ENCODE data around the gene DTNA. TPM values are rescaled to one million over a fixed set of nuclear protein-coding genes. Genes with fewer than 3 reads are reported as not detected.

DTNA gene
- total RNA-seq, 1 experiment from 2014 or later = 9.6 TPM

DNA sequence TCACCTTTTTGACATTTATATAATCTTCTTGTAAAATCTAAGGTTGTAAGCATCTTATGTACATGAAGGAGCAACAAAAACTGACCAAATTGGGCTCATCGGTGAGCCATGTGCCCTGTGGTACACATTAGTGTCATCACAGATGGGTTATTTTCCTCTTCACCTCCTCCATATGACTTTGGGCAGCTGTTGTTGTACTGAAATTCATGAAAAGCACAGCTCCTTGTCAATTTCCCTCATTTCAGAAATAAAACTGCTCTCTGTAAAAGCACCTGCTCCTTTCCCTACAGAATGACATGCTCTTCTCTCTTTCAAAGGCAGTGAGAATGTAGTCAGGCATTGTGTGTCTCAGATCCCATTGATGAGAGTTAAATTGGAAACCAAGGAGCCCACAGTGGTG lies 42.0 kb downstream of the DTNA start:
- no TSS peak for BruUV-seq (replicated peaks)
- no peak overlapping the region for H2AFZ ChIP-seq (ENCODE audit: low read depth, low read length, poor library complexity, severe bottlenecking)
- TF ChIP-seq YY1 (IDR thresholded peaks at IDR 0.05; ENCODE audit: extremely low read depth, insufficient replicate concordance, low read depth, low read length) (no peak), ZNF274 (IDR thresholded peaks at IDR 0.05; ENCODE audit: low read depth, low read length) (no peak), JUND (IDR thresholded peaks at IDR 0.05) (no peak), TCF7L2 (IDR thresholded peaks at IDR 0.05; ENCODE audit: borderline replicate concordance, extremely low read depth, insufficient read depth, insufficient read length) (no peak), RAD21 (IDR thresholded peaks at IDR 0.05; ENCODE audit: low read depth) (no peak), POLR2A (IDR thresholded peaks at IDR 0.05; ENCODE audit: borderline replicate concordance, extremely low read depth, insufficient read depth, insufficient read length) (no peak), CTCF (IDR thresholded peaks at IDR 0.05 in 2 of 3, conservative IDR thresholded peaks at IDR 0.05 in 1 of 3; ENCODE audit: borderline replicate concordance in 1 of 3, insufficient read depth in 1 of 3, low read depth in 2 of 3, low read length in 2 of 3) (no peak), POLR2AphosphoS5 (IDR thresholded peaks at IDR 0.05; ENCODE audit: low read depth, low read length) (no peak), SIN3A (IDR thresholded peaks at IDR 0.05; ENCODE audit: low read depth) (no peak), ATF3 (IDR thresholded peaks at IDR 0.05) (no peak), CBX3 (IDR thresholded peaks at IDR 0.05; ENCODE audit: low read depth) (no peak), FOSL1 (IDR thresholded peaks at IDR 0.05; ENCODE audit: low read depth) (no peak), EGR1 (IDR thresholded peaks at IDR 0.05; ENCODE audit: low read depth) (no peak), ZFX (IDR thresholded peaks at IDR 0.05) (no peak), CEBPB (IDR thresholded peaks at IDR 0.05; ENCODE audit: low read depth) (no peak), ZBTB33 (IDR thresholded peaks at IDR 0.05; ENCODE audit: extremely low read depth, insufficient replicate concordance, low read length) (no peak), ELF1 (IDR thresholded peaks at IDR 0.05; ENCODE audit: borderline replicate concordance, low read depth) (no peak)
- TF ChIP-seq, protein P1, sequence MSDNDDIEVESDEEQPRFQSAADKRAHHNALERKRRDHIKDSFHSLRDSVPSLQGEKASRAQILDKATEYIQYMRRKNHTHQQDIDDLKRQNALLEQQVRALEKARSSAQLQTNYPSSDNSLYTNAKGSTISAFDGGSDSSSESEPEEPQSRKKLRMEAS (IDR thresholded peaks at IDR 0.05) = no peak
- no peaks in the 10 kb centered on the region for H3K9me3 ChIP-seq (ENCODE audit: control insufficient read depth in 1 of 2, insufficient read depth in 1 of 2, low read depth in 1 of 2, low read length in 2 of 2)
- H3K9me2 ChIP-seq (ENCODE audit: insufficient read depth) = no peaks in the 10 kb centered on the region
- no peak for ATAC-seq
- H3K4me2 ChIP-seq (ENCODE audit: low read length) = no peak overlapping the region
- no peaks in the 10 kb centered on the region for H3K79me2 ChIP-seq (ENCODE audit: insufficient read depth, low read length)
- H3K27ac ChIP-seq (ENCODE audit: low read depth, low read length) = no peak overlapping the region
- no peaks in the 10 kb centered on the region for H3K4me1 ChIP-seq (ENCODE audit: control insufficient read depth in 1 of 2, insufficient read depth in 2 of 2, low read length in 2 of 2)
- H4K20me1 ChIP-seq (ENCODE audit: insufficient read depth) = no peaks in the 10 kb centered on the region
- ChIA-PET POLR2A (no interaction called here), CTCF (no interaction called here), RAD21 (ENCODE audit: low non-redundant PET in 1 of 2, low total read pairs in 2 of 2, uncharacterized antibody in 2 of 2, unreplicated experiment in 2 of 2) (no interaction called here)
- H3K27me3 ChIP-seq (ENCODE audit: insufficient read depth, low read length) = no peaks in the 10 kb centered on the region
- no peaks in the 10 kb centered on the region for H3K36me3 ChIP-seq (ENCODE audit: control insufficient read depth in 1 of 2, insufficient read depth in 2 of 2, low read length in 2 of 2)
- DNase-seq (ENCODE audit: low read depth, low spot score) = no peak
- no peak overlapping the region for H3K9ac ChIP-seq (ENCODE audit: low read length)
- intact Hi-C loops (cut with micrococcal nuclease) = no loop called here
- no peak overlapping the region for H3K4me3 ChIP-seq (replicated peaks in 1 of 2; ENCODE audit: low read depth in 1 of 2, low read length in 2 of 2)

Data from HCT116 (cell line).